Loucy (cell line): ENCODE results near the gene CD164.

Source experiments
- H2AFZ ChIP-seq: fragments of 200-600 bp; sonication (generic); 2 replicates; pipeline ENCODE4 v1.6.0; 2016; ENCODE audit warnings: antibody characterized with exemption, mild to moderate bottlenecking, low read length, moderate library complexity
- H3F3A ChIP-seq: fragments of 200-600 bp; 2 replicates; pipeline ENCODE4 v1.6.0; 2016; ENCODE audit warnings: antibody characterized with exemption, low read depth, mild to moderate bottlenecking
- H3K27me3 ChIP-seq: fragments of 200-600 bp; sonication (generic); 2 replicates; pipeline ENCODE4 v1.6.1; 2014; ENCODE audit warnings: low read length, mild to moderate bottlenecking; ENCODE audit not compliant: insufficient read depth, poor library complexity, severe bottlenecking
- H3K36me3 ChIP-seq: fragments of 200-600 bp; sonication (generic); 2 replicates; pipeline ENCODE4 v1.6.1; 2016; ENCODE audit warnings: low read length; ENCODE audit not compliant: insufficient read depth
- H3K4me1 ChIP-seq: fragments of 200-600 bp; sonication (generic); 2 replicates; pipeline ENCODE4 v1.5.1; 2014; ENCODE audit warnings: low read length, mild to moderate bottlenecking; ENCODE audit not compliant: insufficient read depth, poor library complexity, severe bottlenecking
- H3K4me2 ChIP-seq: fragments of 200-600 bp; sonication (generic); 2 replicates; pipeline ENCODE4 v1.6.0; 2014; ENCODE audit warnings: antibody characterized with exemption, low read length, low read depth, mild to moderate bottlenecking; ENCODE audit not compliant: poor library complexity, severe bottlenecking
- H3K4me3 ChIP-seq: fragments of 200-600 bp; sonication (generic); 2 replicates; pipeline ENCODE4 v1.5.1; 2014; ENCODE audit warnings: low read length, mild to moderate bottlenecking, mixed read lengths; ENCODE audit not compliant: poor library complexity, severe bottlenecking
- H3K79me2 ChIP-seq: fragments of 200-600 bp; sonication (generic); 2 replicates; pipeline ENCODE4 v1.6.1; 2014; ENCODE audit warnings: low read length; ENCODE audit not compliant: insufficient read depth
- H3K9ac ChIP-seq: fragments of 200-600 bp; sonication (generic); 2 replicates; pipeline ENCODE4 v1.6.0; 2014; ENCODE audit warnings: mild to moderate bottlenecking, low read depth, low read length, moderate library complexity; ENCODE audit not compliant: poor library complexity, severe bottlenecking
- H3K9me2 ChIP-seq: fragments of 200-600 bp; sonication (generic); replicated peaks from 2 replicates; pipeline ENCODE4 v1.6.1; 2016; ENCODE audit warnings: low read depth, low read length, mixed read lengths
- H3K9me3 ChIP-seq: fragments of 200-600 bp; sonication (generic); 2 replicates; pipeline ENCODE4 v1.6.1; 2014; ENCODE audit warnings: mild to moderate bottlenecking, antibody characterized with exemption, low read length, low read depth; ENCODE audit not compliant: insufficient read depth
- H4K20me1 ChIP-seq: fragments of 200-600 bp; sonication (generic); 2 replicates; pipeline ENCODE4 v1.6.0; 2014; ENCODE audit warnings: antibody characterized with exemption, low read length, mild to moderate bottlenecking; ENCODE audit not compliant: insufficient read depth, poor library complexity, severe bottlenecking
- EZH2phosphoT487 ChIP-seq: fragments of 200-600 bp; IDR thresholded peaks from 2 replicates; pipeline ENCODE4 v1.6.1; 2018; ENCODE audit warnings: antibody characterized with exemption, mild to moderate bottlenecking, moderate library complexity, borderline replicate concordance
- TF ChIP-seq, protein P1 (sequence below): fragments of 200-600 bp; sonication (generic); conservative IDR thresholded peaks from 2 replicates; pipeline ENCODE4 v1.5.1; 2014; ENCODE audit warnings: mild to moderate bottlenecking, antibody characterized with exemption, low read length

Gene CD164

DNA sequence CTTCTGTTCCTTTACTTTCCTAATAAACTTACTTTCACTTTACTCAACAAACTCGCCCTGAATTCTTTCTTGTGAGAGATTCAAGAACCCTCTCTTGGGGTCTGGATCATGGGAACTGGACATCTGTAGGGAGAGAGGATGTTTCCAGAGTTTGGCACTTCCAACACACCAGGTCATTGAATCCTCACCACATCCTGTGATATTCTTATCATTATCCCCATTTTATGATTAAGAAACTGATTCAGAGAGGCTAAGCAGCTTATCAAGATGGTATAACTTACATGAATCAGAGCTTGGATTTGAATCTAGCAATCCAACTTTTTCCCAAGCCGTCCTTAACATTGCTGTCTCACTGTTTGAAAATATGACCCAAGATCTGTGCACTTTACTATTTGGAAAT, 42.7 kb upstream of the CD164 start:
- Histone ChIP-seq H3K4me2 (peak overlapping the region; percentile 14), H3K27me3 (no peaks in the 10 kb centered on the region), H4K20me1 (no peaks in the 10 kb centered on the region), H2AFZ (no peak overlapping the region; the same call in 1 of the 2 replicates), H3K36me3 (no peaks in the 10 kb centered on the region), H3K4me1 (no peaks in the 10 kb centered on the region), H3F3A (no peaks in the 10 kb centered on the region), H3K79me2 (no peaks in the 10 kb centered on the region), H3K9me3 (no peaks in the 10 kb centered on the region), H3K9ac (no peak overlapping the region), H3K4me3 (no peak overlapping the region), H3K9me2 (no peaks in the 10 kb centered on the region)
- TF ChIP-seq EZH2phosphoT487 = no peak
- TF ChIP-seq, protein P1, sequence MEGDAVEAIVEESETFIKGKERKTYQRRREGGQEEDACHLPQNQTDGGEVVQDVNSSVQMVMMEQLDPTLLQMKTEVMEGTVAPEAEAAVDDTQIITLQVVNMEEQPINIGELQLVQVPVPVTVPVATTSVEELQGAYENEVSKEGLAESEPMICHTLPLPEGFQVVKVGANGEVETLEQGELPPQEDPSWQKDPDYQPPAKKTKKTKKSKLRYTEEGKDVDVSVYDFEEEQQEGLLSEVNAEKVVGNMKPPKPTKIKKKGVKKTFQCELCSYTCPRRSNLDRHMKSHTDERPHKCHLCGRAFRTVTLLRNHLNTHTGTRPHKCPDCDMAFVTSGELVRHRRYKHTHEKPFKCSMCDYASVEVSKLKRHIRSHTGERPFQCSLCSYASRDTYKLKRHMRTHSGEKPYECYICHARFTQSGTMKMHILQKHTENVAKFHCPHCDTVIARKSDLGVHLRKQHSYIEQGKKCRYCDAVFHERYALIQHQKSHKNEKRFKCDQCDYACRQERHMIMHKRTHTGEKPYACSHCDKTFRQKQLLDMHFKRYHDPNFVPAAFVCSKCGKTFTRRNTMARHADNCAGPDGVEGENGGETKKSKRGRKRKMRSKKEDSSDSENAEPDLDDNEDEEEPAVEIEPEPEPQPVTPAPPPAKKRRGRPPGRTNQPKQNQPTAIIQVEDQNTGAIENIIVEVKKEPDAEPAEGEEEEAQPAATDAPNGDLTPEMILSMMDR = no peak

DNA sequence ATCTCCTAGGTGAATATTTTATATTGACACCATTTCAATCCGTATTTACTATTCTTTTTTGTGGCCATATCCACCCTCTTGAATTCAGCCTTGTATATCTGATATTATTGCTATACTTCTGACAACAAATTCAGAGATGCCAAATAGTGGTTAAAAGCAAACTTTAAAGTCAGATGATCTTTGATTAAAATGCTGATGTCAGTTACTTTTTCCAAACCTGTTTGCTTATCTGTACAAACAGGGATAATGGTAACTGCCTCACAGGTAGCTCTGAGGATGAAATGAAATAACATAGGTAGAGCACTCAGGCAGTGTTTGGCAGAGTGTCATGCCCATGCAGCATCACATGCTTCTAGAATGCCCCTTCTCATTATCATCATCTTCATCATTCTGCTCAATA, 38.9 kb upstream of the CD164 start:
- no peak overlapping the region for H3K4me2 ChIP-seq
- no peak overlapping the region for H3K4me3 ChIP-seq

DNA sequence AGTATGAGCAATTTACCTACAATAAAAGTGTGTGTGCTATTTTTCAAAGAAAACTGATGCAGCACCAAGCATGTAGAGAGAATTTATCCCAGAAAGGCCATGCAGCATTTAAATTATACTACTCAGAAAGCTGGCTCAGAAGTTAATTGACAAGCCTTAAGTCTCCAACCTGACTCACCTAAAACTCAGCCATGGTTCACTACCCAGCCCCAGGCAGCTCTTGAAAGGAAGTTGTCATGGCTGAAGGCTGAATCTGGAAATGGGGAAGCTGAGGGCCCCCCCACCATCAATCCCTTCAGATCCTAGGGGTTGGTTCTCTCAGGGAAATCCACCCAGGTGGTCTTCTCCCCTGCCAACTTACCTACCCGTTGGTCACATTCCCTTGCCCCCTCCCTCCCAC, 38.5 kb upstream of the CD164 start:
- Histone ChIP-seq H3K9me3 (no peaks in the 10 kb centered on the region), H3K9me2 (no peaks in the 10 kb centered on the region), H3K9ac (no peak overlapping the region), H3K4me2 (no peak overlapping the region), H3K4me1 (peaks cover 4% of the 10 kb centered on the region), H4K20me1 (no peaks in the 10 kb centered on the region), H3F3A (no peaks in the 10 kb centered on the region), H3K27me3 (no peaks in the 10 kb centered on the region), H3K79me2 (no peaks in the 10 kb centered on the region), H3K4me3 (no peak overlapping the region), H2AFZ (no peak overlapping the region), H3K36me3 (no peaks in the 10 kb centered on the region)
- TF ChIP-seq, protein P1 = no peak
- no peak for TF ChIP-seq EZH2phosphoT487

More for the DNA sequence above, 38.9 kb upstream of the CD164 start:
- TF ChIP-seq, protein P1 = no peak
- TF ChIP-seq EZH2phosphoT487 = no peak
- no peaks in the 10 kb centered on the region for H3K4me1 ChIP-seq
- no peaks in the 10 kb centered on the region for H4K20me1 ChIP-seq
- H3K9me2 ChIP-seq = no peaks in the 10 kb centered on the region
- no peaks in the 10 kb centered on the region for H3F3A ChIP-seq
- no peaks in the 10 kb centered on the region for H3K36me3 ChIP-seq
- H3K9ac ChIP-seq = no peak overlapping the region
- H3K9me3 ChIP-seq = no peaks in the 10 kb centered on the region
- H3K79me2 ChIP-seq = no peaks in the 10 kb centered on the region
- H3K27me3 ChIP-seq = no peaks in the 10 kb centered on the region
- no peak overlapping the region for H2AFZ ChIP-seq
